IMR-90 (cell line): ENCODE results near the gene PHACTR2. TPM values are rescaled to one million over a fixed set of nuclear protein-coding genes. Genes with fewer than 3 reads are reported as not detected.

Source experiments
- ATAC-seq: fragments of 200-7000 bp; cut with Tn5 transposase; 2 replicates; pipeline ENCODE4 v1.9.1; 2020; ENCODE audit warnings: low read depth, mild to moderate bottlenecking, moderate library complexity
- BruUV-seq: library from RNA; stranded (reverse); fragments of 400-500 nt; replicated peaks from 2 replicates; lab custom pipeline; 2021; lab: Mats Ljungman, UMichigan
- CTCF ChIA-PET: fragments of 300-600 bp; formaldehyde crosslinking; extraction: SDS; loops from one replicate; lab custom pipeline; 2021; ENCODE audit warnings: antibody characterized with exemption; lab: Yijun Ruan, JAX
- POLR2A ChIA-PET: fragments of 300-600 bp; sonication (Branson Sonifier 250); formaldehyde crosslinking; loops from one replicate; lab custom pipeline; 2022; ENCODE audit warnings: antibody characterized with exemption; ENCODE audit not compliant: unreplicated experiment; lab: Charles Lee
- DNase-seq: peaks from one replicate; pipeline ENCODE4 v3.0.0; 2013
- H2AFZ ChIP-seq: replicated peaks from 2 replicates; pipeline ENCODE3; 2013; ENCODE audit warnings: low read length, mild to moderate bottlenecking; ENCODE audit not compliant: poor library complexity
- H2AK5ac ChIP-seq: 2 replicates; pipeline ENCODE4 v1.6.1; 2013; ENCODE audit warnings: low read depth, low read length, inconsistent platforms
- H2AK9ac ChIP-seq: replicated peaks from 2 replicates; pipeline ENCODE3; 2013; ENCODE audit warnings: mild to moderate bottlenecking, low read depth, low read length, moderate library complexity; ENCODE audit not compliant: poor library complexity
- H2BK120ac ChIP-seq: 2 replicates; pipeline ENCODE4 v1.6.1; 2013; ENCODE audit warnings: low read depth, low read length, inconsistent platforms
- H2BK15ac ChIP-seq: 3 replicates; pipeline ENCODE4 v1.6.1; 2013; ENCODE audit warnings: low read depth, low read length, inconsistent platforms
- H2BK20ac ChIP-seq: 2 replicates; pipeline ENCODE4 v1.6.1; 2013; ENCODE audit warnings: low read depth, mild to moderate bottlenecking, inconsistent platforms, low read length, moderate library complexity
- H2BK5ac ChIP-seq: 2 replicates; pipeline ENCODE4 v1.6.1; 2013; ENCODE audit warnings: mild to moderate bottlenecking, low read depth, low read length, inconsistent platforms; ENCODE audit not compliant: poor library complexity, severe bottlenecking
- H3K14ac ChIP-seq: replicated peaks from 2 replicates; pipeline ENCODE4 v1.6.1; 2013; ENCODE audit warnings: low read depth, low read length, inconsistent platforms
- H3K18ac ChIP-seq: 2 replicates; pipeline ENCODE4 v1.6.1; 2013; ENCODE audit warnings: low read depth, low read length, control low read depth
- H3K23ac ChIP-seq: 2 replicates; pipeline ENCODE4 v1.6.1; 2013; ENCODE audit warnings: low read depth, low read length, inconsistent platforms
- H3K27ac ChIP-seq: 2 replicates; pipeline ENCODE4 v1.5.1; 2013; ENCODE audit warnings: mild to moderate bottlenecking, control low read depth, low read length; ENCODE audit not compliant: insufficient read depth
- H3K27me3 ChIP-seq: 2 replicates; pipeline ENCODE4 v1.6.1; 2013; ENCODE audit warnings: low read length; ENCODE audit not compliant: control insufficient read depth, insufficient read depth
- H3K36me3 ChIP-seq: 2 replicates; pipeline ENCODE4 v1.6.1; 2013; ENCODE audit warnings: low read length, mixed read lengths; ENCODE audit not compliant: control insufficient read depth, insufficient read depth
- H3K4ac ChIP-seq: 2 replicates; pipeline ENCODE4 v1.6.1; 2013; ENCODE audit warnings: low read depth, low read length, inconsistent platforms
- H3K4me1 ChIP-seq: 2 replicates; pipeline ENCODE4 v1.6.1; 2013; ENCODE audit warnings: low read length, mixed read lengths; ENCODE audit not compliant: control insufficient read depth, insufficient read depth
- H3K4me2 ChIP-seq: 2 replicates; pipeline ENCODE4 v1.6.1; 2013; ENCODE audit warnings: low read depth, mild to moderate bottlenecking, control low read depth, low read length, moderate library complexity
- H3K4me3 ChIP-seq: 2 replicates; pipeline ENCODE4 v1.5.1; 2013; ENCODE audit warnings: low read depth, mild to moderate bottlenecking, control low read depth, low read length, moderate library complexity; ENCODE audit not compliant: insufficient read depth
- H3K56ac ChIP-seq: 2 replicates; pipeline ENCODE4 v1.6.1; 2013; ENCODE audit warnings: low read length, inconsistent platforms; ENCODE audit not compliant: insufficient read depth; ENCODE audit errors: extremely low read depth
- H3K79me1 ChIP-seq, 2 experiments: 2 replicates each; pipeline ENCODE4 v1.6.1; 2013; ENCODE audit warnings: low read length in 2 of 2, inconsistent platforms in 1 of 2, low read depth in 1 of 2
- H3K9ac ChIP-seq: 2 replicates; pipeline ENCODE4 v1.6.1; 2013; ENCODE audit warnings: low read depth, low read length, control low read depth
- H3K9me1 ChIP-seq: 2 replicates; pipeline ENCODE4 v1.6.1; 2013; ENCODE audit warnings: low read length, inconsistent platforms; ENCODE audit not compliant: insufficient read depth
- H3K9me3 ChIP-seq: 2 replicates; pipeline ENCODE4 v1.6.1; 2013; ENCODE audit warnings: low read length; ENCODE audit not compliant: control insufficient read depth, insufficient read depth
- H4K20me1 ChIP-seq: 2 replicates; pipeline ENCODE4 v1.6.1; 2013; ENCODE audit warnings: low read length, inconsistent platforms; ENCODE audit not compliant: insufficient read depth
- H4K5ac ChIP-seq: 2 replicates; pipeline ENCODE4 v1.6.1; 2013; ENCODE audit warnings: mild to moderate bottlenecking, low read depth, low read length, control low read depth
- H4K8ac ChIP-seq, 2 experiments: 2 replicates each; pipeline ENCODE4 v1.6.1; 2013; ENCODE audit warnings: low read depth in 2 of 2, low read length in 2 of 2, control low read depth in 1 of 2, inconsistent platforms in 1 of 2
- H4K91ac ChIP-seq: 2 replicates; pipeline ENCODE4 v1.6.1; 2013; ENCODE audit warnings: low read depth, low read length, inconsistent platforms; ENCODE audit not compliant: insufficient read depth
- FOS ChIP-seq: fragments of 150-350 bp; IDR thresholded peaks from 2 replicates; pipeline ENCODE4 v1.6.1; 2016; ENCODE audit warnings: low read depth, low read length
- POLR2A ChIP-seq: IDR thresholded peaks from 2 replicates; pipeline ENCODE4 v1.6.1; 2012; ENCODE audit warnings: mild to moderate bottlenecking, low read depth, low read length
- RAD21 ChIP-seq: IDR thresholded peaks from 2 replicates; pipeline ENCODE4 v1.6.1; 2012; ENCODE audit warnings: low read length, improper control_type of control experiment
- RFX5 ChIP-seq: IDR thresholded peaks from 2 replicates; pipeline ENCODE4 v1.8.0; 2012; ENCODE audit warnings: low read depth, mild to moderate bottlenecking, low read length, moderate library complexity
- WGBS, 2 experiments: methylation state at CpG; one replicate each; pipeline versions ENCODE4 v1.1.5 to v1.1.7; 2013; ENCODE audit warnings: missing lambda C conversion rate in 2 of 2; ENCODE audit not compliant: insufficient read length in 1 of 2; ENCODE audit errors: extremely low coverage in 2 of 2; 5-methylcytosine and 5-hydroxymethylcytosine counted together
- dilution Hi-C: fragments of 300-500 bp; cut with HindIII; formaldehyde crosslinking; loops from one replicate; pipeline ENCODE4 v1.14.3; 2018; ENCODE audit warnings: low sequenced_read_pairs; ENCODE audit not compliant: unreplicated experiment
- in situ Hi-C: fragments of 300-500 bp; cut with MboI; formaldehyde crosslinking; loops from 3 replicates; pipeline ENCODE4 v1.14.3; 2019; ENCODE audit warnings: low sequenced_read_pairs, inconsistent platforms, mixed read lengths
- intact Hi-C: fragments of 100-400 bp; cut with micrococcal nuclease; formaldehyde crosslinking; loops from 2 replicates; pipeline ENCODE4 v1.10.0; 2022
- polyA plus RNA-seq, 3 experiments: library from polyadenylated mRNA; depleted of rRNA; stranded (reverse); fragments of >200 nt; gene quantifications; 2 replicates each; pipeline ENCODE4 v1.2.3, GENCODE V29; 2012; ENCODE audit warnings: low replicate concordance in 1 of 3
- total RNA-seq: library from RNA; depleted of rRNA; stranded (reverse); fragments of >200 nt; gene quantifications from 2 replicates; pipeline ENCODE4 v1.2.3, GENCODE V29; 2012
- TF ChIP-seq, protein P1 (sequence below): fragments of 150-350 bp; IDR thresholded peaks from 2 replicates; pipeline ENCODE4 v1.6.1; 2017; ENCODE audit warnings: mild to moderate bottlenecking, antibody characterized with exemption, low read length, low read depth

Gene PHACTR2
- total and polyA plus RNA-seq, 2 of the 4 experiments (the other 2 are of a cell fraction), result 14.5 to 74.2 TPM

GRCh38 chr6:143744551-143745165, 66.9 kb downstream of the PHACTR2 start:
- no TSS peak for BruUV-seq
- peak; percentile 3 for ATAC-seq
- intact Hi-C loops, result loop anchor here (1.0 to 5.0 kb wide), 4 partner anchors 47 to 168 kb away; no protein-coding TSS in a partner anchor
- H3K9me1 ChIP-seq, result peaks cover 19% of the 10 kb centered on the region
- peak overlapping the region; percentile 59 for H2AK9ac ChIP-seq
- peak; percentile 18 for DNase-seq
- H2AFZ ChIP-seq, result peak overlapping the region; percentile 9
- H4K20me1 ChIP-seq, result no peaks in the 10 kb centered on the region
- in situ Hi-C loops, result no loop called here
- peak overlapping the region; percentile 84 for H3K14ac ChIP-seq
- peak overlapping the region; percentile 92 for H2BK120ac ChIP-seq
- no peaks in the 10 kb centered on the region for H3K36me3 ChIP-seq
- dilution Hi-C loops, result no loop called here
- H3K56ac ChIP-seq, result peak overlapping the region; percentile 72; the same call in 1 of the 2 replicates
- no peaks in the 10 kb centered on the region for H3K9me3 ChIP-seq
- H2BK5ac ChIP-seq, result peak overlapping the region; percentile 88
- TF ChIP-seq RAD21 (no peak), FOS (0 out of 2 replicates have a peak, but pooled peaks have one; percentile 19), POLR2A (no peak), RFX5 (no peak)
- TF ChIP-seq, protein P1, sequence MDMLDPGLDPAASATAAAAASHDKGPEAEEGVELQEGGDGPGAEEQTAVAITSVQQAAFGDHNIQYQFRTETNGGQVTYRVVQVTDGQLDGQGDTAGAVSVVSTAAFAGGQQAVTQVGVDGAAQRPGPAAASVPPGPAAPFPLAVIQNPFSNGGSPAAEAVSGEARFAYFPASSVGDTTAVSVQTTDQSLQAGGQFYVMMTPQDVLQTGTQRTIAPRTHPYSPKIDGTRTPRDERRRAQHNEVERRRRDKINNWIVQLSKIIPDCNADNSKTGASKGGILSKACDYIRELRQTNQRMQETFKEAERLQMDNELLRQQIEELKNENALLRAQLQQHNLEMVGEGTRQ, result no peak
- H2BK20ac ChIP-seq, result peak overlapping the region; percentile 91
- peak overlapping the region; percentile 93 for H4K91ac ChIP-seq
- H3K4me1 ChIP-seq, result peaks cover 27% of the 10 kb centered on the region
- peak overlapping the region; percentile 70 for H3K18ac ChIP-seq
- POLR2A ChIA-PET, result no interaction called here
- H2AK5ac ChIP-seq, result peak overlapping the region; percentile 86
- CTCF ChIA-PET, result interaction anchor here (0.7 kb wide), 1 partner anchor 269 kb away, joined by 3 read pairs; no protein-coding TSS in a partner anchor
- peak overlapping the region; percentile 87 for H3K23ac ChIP-seq
- peak overlapping the region; percentile 57 for H3K9ac ChIP-seq
- H3K79me1 ChIP-seq, result peaks cover 32 to 69% of the 10 kb centered on the region in 2 experiments
- peak overlapping the region; percentile 60 to 61; a peak in 3 of 4 replicates for H4K8ac ChIP-seq
- H3K4me2 ChIP-seq, result peak overlapping the region; percentile 73
- H3K4ac ChIP-seq, result peak overlapping the region; percentile 90
- WGBS, 2 experiments, result 40% methylated on average over 1 of the region's 8 CpGs; no CpG with 5 or more reads in 1 of the 2 experiments
- no peaks in the 10 kb centered on the region for H3K27me3 ChIP-seq
- no peak overlapping the region for H3K4me3 ChIP-seq
- H2BK15ac ChIP-seq, result peak overlapping the region; percentile 72; the same call in 2 of the 3 replicates
- peak overlapping the region; percentile 76 for H4K5ac ChIP-seq
- H3K27ac ChIP-seq, result peak overlapping the region; percentile 88
